ENCODE measurements around the gene PIGQ. TPM values are rescaled to one million over a fixed set of nuclear protein-coding genes. Genes with fewer than 3 reads are reported as not detected.

PIGQ gene
- total and polyA plus RNA-seq, 8 donors: 14.3 to 217 (median 48.2) TPM

GRCh38 chr16:615122-615521 lies 45.4 kb downstream of the PIGQ start:
- H3K27me3 ChIP-seq: no peaks in the 10 kb centered on the region
- H3K9me3 ChIP-seq: no peaks in the 10 kb centered on the region
- intact Hi-C loops (cut with DNase I; ENCODE audit: low total_unique reads): no loop called here
- DNase-seq: no peak
- no peak overlapping the region for H3K4me3 ChIP-seq
- WGBS, 5 donors: 95 to 97% (median 95%) methylated on average over 13 of the region's 13 CpGs
- peaks cover 0 to 21% (median 18%) of the 10 kb centered on the region in 4 donors for H3K4me1 ChIP-seq
- peaks cover 0 to 34% (median 25%) of the 10 kb centered on the region in 4 donors for H3K36me3 ChIP-seq
- TF ChIP-seq POLR2AphosphoS5 (IDR thresholded peaks at IDR 0.05): no peak
- TF ChIP-seq EP300 (IDR thresholded peaks at IDR 0.05): no peak
- no peak for TF ChIP-seq POLR2A (IDR thresholded peaks at IDR 0.05)
- TF ChIP-seq CTCF (IDR thresholded peaks at IDR 0.05): no peak
- no peak overlapping the region for H3K27ac ChIP-seq

- H3K4me3 ChIP-seq: no peak overlapping the region
- H3K27me3 ChIP-seq: no peaks in the 10 kb centered on the region
- 80 to 91% (median 85%) methylated on average over 33 to 39 of the region's 39 CpGs for WGBS, 5 donors
- H3K36me3 ChIP-seq: peaks cover 0 to 41% (median 29%) of the 10 kb centered on the region in 4 donors
- peaks cover 11 to 20% (median 18%) of the 10 kb centered on the region in 4 donors for H3K4me1 ChIP-seq
- intact Hi-C loops (cut with DNase I; ENCODE audit: low total_unique reads): no loop called here
- TF ChIP-seq EP300 (IDR thresholded peaks at IDR 0.05) (no peak), POLR2A (IDR thresholded peaks at IDR 0.05) (no peak), CTCF (IDR thresholded peaks at IDR 0.05) (no peak), POLR2AphosphoS5 (IDR thresholded peaks at IDR 0.05) (peak in 1 of 3 donors; percentile 14)
- H3K27ac ChIP-seq: peak overlapping the region in 2 of 5 donors; percentile 2 to 56
- H3K9me3 ChIP-seq: no peaks in the 10 kb centered on the region
- DNase-seq: no peak
Observed at GRCh38 chr16:616733-617586, 47.2 kb downstream of the PIGQ start.

DNA sequence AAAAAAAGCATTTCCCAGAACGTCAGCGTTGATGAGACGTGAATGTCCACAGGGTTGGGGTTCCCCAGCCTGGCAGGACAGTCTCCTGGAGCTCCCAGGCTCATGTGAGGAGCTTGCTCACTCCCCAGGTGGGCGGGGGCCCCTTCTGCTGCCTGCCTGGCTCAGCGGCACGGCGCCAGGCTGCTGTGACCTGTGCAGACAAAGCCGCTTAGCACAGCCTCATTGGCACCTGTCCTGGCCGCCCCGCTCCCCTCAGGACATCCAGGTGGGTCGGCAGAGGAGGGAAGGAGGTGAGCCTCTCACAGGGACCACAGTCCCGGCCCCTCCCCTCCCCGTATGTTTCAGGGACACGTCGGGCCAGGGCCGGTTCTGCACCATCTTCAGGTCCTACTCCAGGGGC lies 48.1 kb downstream of the PIGQ start:
- Histone ChIP-seq H3K36me3 (peaks cover 0 to 41% (median 29%) of the 10 kb centered on the region in 4 donors), H3K4me1 (peaks cover 15 to 26% (median 22%) of the 10 kb centered on the region in 4 donors), H3K27me3 (no peaks in the 10 kb centered on the region), H3K9me3 (no peaks in the 10 kb centered on the region), H3K4me3 (no peak overlapping the region), H3K27ac (no peak overlapping the region)
- DNase-seq: no peak
- WGBS, 5 donors: 81 to 87% (median 87%) methylated on average over 15 to 16 of the region's 16 CpGs
- intact Hi-C loops (cut with DNase I; ENCODE audit: low total_unique reads): no loop called here
- TF ChIP-seq EP300 (IDR thresholded peaks at IDR 0.05): no peak
- TF ChIP-seq POLR2AphosphoS5 (IDR thresholded peaks at IDR 0.05): no peak
- no peak for TF ChIP-seq CTCF (IDR thresholded peaks at IDR 0.05)
- TF ChIP-seq POLR2A (IDR thresholded peaks at IDR 0.05): no peak

DNA sequence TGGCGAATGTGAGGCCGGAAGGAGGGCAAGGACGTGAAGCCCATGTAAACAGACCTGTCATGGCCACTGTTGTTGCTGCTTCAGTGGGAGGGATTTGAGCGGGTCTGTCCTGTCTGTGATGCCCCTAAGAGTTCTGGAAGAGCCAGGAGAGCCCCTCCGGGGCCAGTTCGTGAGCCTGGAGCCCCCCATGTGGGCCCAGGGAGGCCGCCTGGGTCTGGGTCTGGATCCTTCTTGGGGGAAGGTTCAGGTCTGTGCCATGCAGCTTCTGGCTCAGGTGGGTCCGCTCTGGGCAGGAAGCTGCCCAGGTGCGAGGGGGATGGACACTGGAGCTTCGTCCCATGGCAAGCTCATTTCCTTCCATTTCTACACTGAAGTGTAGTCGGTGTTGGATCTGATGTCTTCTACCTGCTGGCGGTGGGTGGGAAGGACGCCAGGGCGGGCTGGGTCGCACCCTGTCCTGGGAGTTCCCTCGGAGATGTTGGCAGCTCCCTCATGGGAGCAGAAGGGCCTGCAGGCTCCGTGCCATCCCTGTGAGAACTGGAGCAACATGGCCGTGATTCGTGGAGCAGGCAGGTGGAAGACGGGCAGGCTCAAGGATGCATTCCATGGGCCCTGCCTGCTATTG lies 49.8 kb downstream of the PIGQ start:
- Histone ChIP-seq H3K4me3 (no peak overlapping the region), H3K36me3 (peaks cover 0 to 36% (median 26%) of the 10 kb centered on the region in 4 donors), H3K9me3 (no peaks in the 10 kb centered on the region), H3K4me1 (peaks cover 15 to 26% (median 22%) of the 10 kb centered on the region in 4 donors), H3K27ac (no peak overlapping the region), H3K27me3 (no peaks in the 10 kb centered on the region)
- no peak for DNase-seq
- WGBS, 5 donors: 86 to 92% (median 91%) methylated on average over 11 to 20 of the region's 20 CpGs
- no peak for TF ChIP-seq CTCF (IDR thresholded peaks at IDR 0.05)
- no peak for TF ChIP-seq POLR2AphosphoS5 (IDR thresholded peaks at IDR 0.05)
- no peak for TF ChIP-seq EP300 (IDR thresholded peaks at IDR 0.05)
- no peak for TF ChIP-seq POLR2A (IDR thresholded peaks at IDR 0.05)
- intact Hi-C loops (cut with DNase I; ENCODE audit: low total_unique reads): no loop called here
